ENCODE results near the gene IL1RN. TPM values are rescaled to one million over a fixed set of nuclear protein-coding genes. Genes with fewer than 3 reads are reported as not detected.

IL1RN gene
- total and polyA plus RNA-seq, 2 of the 13 experiments (the other 11 are each of a cell fraction or from before 2014, with no cell fraction given), result 21.2 to 101 TPM

- no peak for TF ChIP-seq AFF4 (CRISPR knock-in tag; IDR thresholded peaks at IDR 0.05)
- TF ChIP-seq ZNF33A (CRISPR knock-in tag; IDR thresholded peaks at IDR 0.05; ENCODE audit: borderline replicate concordance), result no peak
- TF ChIP-seq RBM22 (optimal IDR thresholded peaks at IDR 0.05; ENCODE audit: low read length), result no peak
- TF ChIP-seq ZNF616 (CRISPR knock-in tag; IDR thresholded peaks at IDR 0.05; ENCODE audit: low read depth), result no peak
- TF ChIP-seq GTF3A (CRISPR knock-in tag; conservative IDR thresholded peaks at IDR 0.05), result no peak
- no peak for TF ChIP-seq TRAFD1 (CRISPR knock-in tag; IDR thresholded peaks at IDR 0.05; ENCODE audit: borderline replicate concordance)
- peak; percentile 67 for TF ChIP-seq PPARG (CRISPR knock-in tag; conservative IDR thresholded peaks at IDR 0.05)
- no peak for TF ChIP-seq KDM5A (IDR thresholded peaks at IDR 0.05; ENCODE audit: borderline replicate concordance, low read length)
- TF ChIP-seq ZNF589 (CRISPR knock-in tag; conservative IDR thresholded peaks at IDR 0.05), result no peak
- TF ChIP-seq ZNF414 (CRISPR knock-in tag; IDR thresholded peaks at IDR 0.05), result no peak
- no peak for TF ChIP-seq SCMH1 (CRISPR knock-in tag; IDR thresholded peaks at IDR 0.05; ENCODE audit: borderline replicate concordance)
- TF ChIP-seq ZNF552 (CRISPR knock-in tag; IDR thresholded peaks at IDR 0.05; ENCODE audit: borderline replicate concordance), result no peak
- 0 out of 2 replicates have a peak, but pooled peaks have one; percentile 64 for TF ChIP-seq PITX1 (CRISPR knock-in tag; IDR thresholded peaks at IDR 0.05)
- no peak for TF ChIP-seq YEATS2 (CRISPR knock-in tag; IDR thresholded peaks at IDR 0.05; ENCODE audit: borderline replicate concordance)
- TF ChIP-seq NR2F1 (CRISPR knock-in tag; IDR thresholded peaks at IDR 0.05), result 0 out of 4 replicates have a peak, but pooled peaks of 1 of the 2 experiments have one; percentile 38
- TF ChIP-seq THAP7 (CRISPR knock-in tag; IDR thresholded peaks at IDR 0.05), result no peak
- no peak for TF ChIP-seq IRF9 (CRISPR knock-in tag; IDR thresholded peaks at IDR 0.05; ENCODE audit: borderline replicate concordance)
- no peak for TF ChIP-seq ZFAT (CRISPR knock-in tag; conservative IDR thresholded peaks at IDR 0.05)
- no peak for TF ChIP-seq XBP1 (CRISPR knock-in tag; IDR thresholded peaks at IDR 0.05)
- TF ChIP-seq SNAPC2 (CRISPR knock-in tag; IDR thresholded peaks at IDR 0.05), result no peak
- 0 out of 2 replicates have a peak, but pooled peaks have one; percentile 34 for TF ChIP-seq HOXA5 (CRISPR knock-in tag; IDR thresholded peaks at IDR 0.05)
Observed at GRCh38 chr2:113088213-113088992, 39.0 kb upstream of the IL1RN start (continued).
